GM21825 (cell line): Measurements from ENCODE around the gene GRM5.
"Not testable (repeated sequence)": the region's sequence is repeated elsewhere in the genome, so short reads cannot be mapped to it uniquely, and the experiment has no call there.

ENCODE experiments used
- ATAC-seq: cut with Tn5 transposase; IDR thresholded peaks from one replicate; pipeline ENCODE4 v1.9.1; 2021; ENCODE audit warnings: mild to moderate bottlenecking, moderate library complexity; ENCODE audit not compliant: unreplicated experiment

The GRM5 gene

GRCh38 chr11:89065651-89066201 is at the start of gene GRM5:
Gene GRM5, minus strand, starts transcription at chr11:89065982. Its CDS starts 18,110 bp downstream, at chr11:89047872.
- ATAC-seq: not testable (repeated sequence)

GRCh38 chr11:89097956-89098355 is 32.2 kb upstream of the GRM5 start:
- peak; percentile 86 for ATAC-seq

GRCh38 chr11:89093806-89094205 is 28.0 kb upstream of the GRM5 start:
- ATAC-seq: not testable (repeated sequence)

- ATAC-seq: not testable (repeated sequence)
Measured at GRCh38 chr11:89084951-89085350, 19.2 kb upstream of the GRM5 start.

- not testable (repeated sequence) for ATAC-seq
Measured at GRCh38 chr11:89070911-89071310, 5.1 kb upstream of the GRM5 start.

GRCh38 chr11:89067264-89067663 is 1.5 kb upstream of the GRM5 start:
- no peak for ATAC-seq

- no peak for ATAC-seq
Measured at GRCh38 chr11:89065066-89065465, 716 bp downstream of the GRM5 start.

GRCh38 chr11:89063481-89063951 is 2.3 kb downstream of the GRM5 start:
- not testable (repeated sequence) for ATAC-seq

GRCh38 chr11:89062771-89063298 is 2.9 kb downstream of the GRM5 start:
- not testable (repeated sequence) for ATAC-seq

- ATAC-seq: not testable (repeated sequence)
Measured at GRCh38 chr11:89061839-89062238, 3.9 kb downstream of the GRM5 start.

GRCh38 chr11:89057406-89057805 is 8.4 kb downstream of the GRM5 start:
- ATAC-seq: not testable (repeated sequence)

- ATAC-seq: no peak
Measured at GRCh38 chr11:89052220-89052619, 13.6 kb downstream of the GRM5 start.

GRCh38 chr11:89047159-89047558 is 18.6 kb downstream of the GRM5 start:
- ATAC-seq: not testable (repeated sequence)

- not testable (repeated sequence) for ATAC-seq
Measured at GRCh38 chr11:89043861-89044588, 21.8 kb downstream of the GRM5 start.

- not testable (repeated sequence) for ATAC-seq
Measured at GRCh38 chr11:89029671-89030070, 36.1 kb downstream of the GRM5 start.

GRCh38 chr11:89021339-89021738 is 44.4 kb downstream of the GRM5 start:
- no peak for ATAC-seq

GRCh38 chr11:89019827-89020547 is 45.8 kb downstream of the GRM5 start:
- ATAC-seq: not testable (repeated sequence)

GRCh38 chr11:89016214-89016613 is 49.6 kb downstream of the GRM5 start:
- ATAC-seq: no peak

GRCh38 chr11:89015614-89016013 is 50.2 kb downstream of the GRM5 start:
- ATAC-seq: no peak

GRCh38 chr11:89000852-89001251 is 64.9 kb downstream of the GRM5 start:
- not testable (repeated sequence) for ATAC-seq

GRCh38 chr11:88979641-88980040 is 86.1 kb downstream of the GRM5 start:
- no peak for ATAC-seq
